B cell (primary cell): ENCODE measurements around the gene PLK1.

Experiments
- EZH2 ChIP-seq: IDR thresholded peaks from 2 replicates; pipeline ENCODE4 v1.6.1; 2012; ENCODE audit warnings: borderline replicate concordance, low read depth, mild to moderate bottlenecking, moderate library complexity, low read length; ENCODE audit not compliant: insufficient read depth, poor library complexity, severe bottlenecking
- TF ChIP-seq, protein P1 (sequence below): fragments of 200-600 bp; IDR thresholded peaks from one replicate; pipeline ENCODE4 v1.8.0; 2022; ENCODE audit warnings: antibody characterized with exemption, mild to moderate bottlenecking

GRCh38 chr16:23712976-23713375, 34.3 kb downstream of the PLK1 start, which contains the start of gene ERN2:
- TF ChIP-seq, protein P1, sequence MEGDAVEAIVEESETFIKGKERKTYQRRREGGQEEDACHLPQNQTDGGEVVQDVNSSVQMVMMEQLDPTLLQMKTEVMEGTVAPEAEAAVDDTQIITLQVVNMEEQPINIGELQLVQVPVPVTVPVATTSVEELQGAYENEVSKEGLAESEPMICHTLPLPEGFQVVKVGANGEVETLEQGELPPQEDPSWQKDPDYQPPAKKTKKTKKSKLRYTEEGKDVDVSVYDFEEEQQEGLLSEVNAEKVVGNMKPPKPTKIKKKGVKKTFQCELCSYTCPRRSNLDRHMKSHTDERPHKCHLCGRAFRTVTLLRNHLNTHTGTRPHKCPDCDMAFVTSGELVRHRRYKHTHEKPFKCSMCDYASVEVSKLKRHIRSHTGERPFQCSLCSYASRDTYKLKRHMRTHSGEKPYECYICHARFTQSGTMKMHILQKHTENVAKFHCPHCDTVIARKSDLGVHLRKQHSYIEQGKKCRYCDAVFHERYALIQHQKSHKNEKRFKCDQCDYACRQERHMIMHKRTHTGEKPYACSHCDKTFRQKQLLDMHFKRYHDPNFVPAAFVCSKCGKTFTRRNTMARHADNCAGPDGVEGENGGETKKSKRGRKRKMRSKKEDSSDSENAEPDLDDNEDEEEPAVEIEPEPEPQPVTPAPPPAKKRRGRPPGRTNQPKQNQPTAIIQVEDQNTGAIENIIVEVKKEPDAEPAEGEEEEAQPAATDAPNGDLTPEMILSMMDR = no peak
- TF ChIP-seq EZH2 = no peak
